Parathyroid adenoma (tissue), 2 donors: Measurements from ENCODE around the gene ZNF276.

Experiments
- H2AFZ ChIP-seq: fragments of 300-600 bp; sonication (generic); one replicate; pipeline ENCODE4 v1.7.0; 2017; ENCODE audit warnings: antibody characterized with exemption, mild to moderate bottlenecking
- H3K27ac ChIP-seq: fragments of 300-600 bp; sonication (generic); one replicate; pipeline ENCODE4 v1.7.0; 2017
- H3K27me3 ChIP-seq: fragments of 300-600 bp; sonication (generic); one replicate; pipeline ENCODE4 v1.7.0; 2017; ENCODE audit warnings: low read length; ENCODE audit not compliant: control insufficient read depth, insufficient read depth
- H3K36me3 ChIP-seq: fragments of 300-600 bp; sonication (generic); one replicate; pipeline ENCODE4 v1.7.0; 2017; ENCODE audit warnings: low read length; ENCODE audit not compliant: control insufficient read depth, insufficient read depth
- H3K4me1 ChIP-seq: fragments of 300-600 bp; sonication (generic); one replicate; pipeline ENCODE4 v1.7.0; 2017; ENCODE audit warnings: control low read depth
- H3K4me2 ChIP-seq: fragments of 300-600 bp; sonication (generic); one replicate; pipeline ENCODE4 v1.7.0; 2017; ENCODE audit warnings: low read length
- H3K4me3 ChIP-seq: fragments of 300-600 bp; sonication (generic); one replicate; pipeline ENCODE4 v1.7.0; 2017; ENCODE audit warnings: low read depth, low read length
- H3K79me2 ChIP-seq: fragments of 300-600 bp; sonication (generic); one replicate; pipeline ENCODE4 v1.7.0; 2017; ENCODE audit warnings: control low read depth
- H3K9ac ChIP-seq: fragments of 300-600 bp; sonication (generic); one replicate; pipeline ENCODE4 v1.7.0; 2017; ENCODE audit warnings: mild to moderate bottlenecking
- H3K9me3 ChIP-seq: fragments of 300-600 bp; sonication (generic); one replicate; pipeline ENCODE4 v1.7.0; 2017; ENCODE audit warnings: low read length; ENCODE audit not compliant: control insufficient read depth
- CTCF ChIP-seq: fragments of 300-600 bp; sonication (generic); IDR thresholded peaks from one replicate; pipeline ENCODE4 v1.7.0; 2017; ENCODE audit warnings: antibody characterized with exemption, mild to moderate bottlenecking
- donor health status: primary hyperparathyroidism.

Gene ZNF276

GRCh38 chr16:89685916-89686315 is 35.4 kb upstream of the ZNF276 start:
- Histone ChIP-seq H3K4me3 (peak overlapping the region; percentile 67), H3K9me3 (no peaks in the 10 kb centered on the region), H3K79me2 (peaks cover 20% of the 10 kb centered on the region), H3K4me2 (peak overlapping the region; percentile 90), H3K27ac (no peak overlapping the region), H3K36me3 (no peaks in the 10 kb centered on the region), H3K4me1 (peaks cover 5% of the 10 kb centered on the region), H2AFZ (peak overlapping the region; percentile 88), H3K9ac (no peak overlapping the region), H3K27me3 (no peaks in the 10 kb centered on the region)
- no peak for TF ChIP-seq CTCF

- peak within 1 kb of the TSS; percentile 88 for H2AFZ ChIP-seq
- peak within 1 kb of the TSS; percentile 66 for H3K27ac ChIP-seq
- H3K4me1 ChIP-seq = peaks cover 5% of the 10 kb centered on the region
- no peaks in the 10 kb centered on the region for H3K9me3 ChIP-seq
- no peaks in the 10 kb centered on the region for H3K27me3 ChIP-seq
- H3K79me2 ChIP-seq = peaks cover 20% of the 10 kb centered on the region
- no peak for TF ChIP-seq CTCF
- H3K4me2 ChIP-seq = peak within 1 kb of the TSS; percentile 90
- no peak within 1 kb of the TSS for H3K9ac ChIP-seq
- peak within 1 kb of the TSS; percentile 67 for H3K4me3 ChIP-seq
- H3K36me3 ChIP-seq = no peaks in the 10 kb centered on the region
These were observed 34.7 kb upstream of the ZNF276 start, which contains the start of gene CDK10 for GRCh38 chr16:89686520-89687091. CDK10 (plus strand) TSS chr16:89686689; CDS start chr16:89686711, 22 bp downstream.

GRCh38 chr16:89687092-89687940 is 34.0 kb upstream of the ZNF276 start:
- Histone ChIP-seq H3K9ac (no peak overlapping the region), H3K27ac (peak overlapping the region; percentile 66)

GRCh38 chr16:89688395-89688794 is 32.9 kb upstream of the ZNF276 start:
- no peak overlapping the region for H3K27ac ChIP-seq
- peaks cover 5% of the 10 kb centered on the region for H3K4me1 ChIP-seq
- no peaks in the 10 kb centered on the region for H3K36me3 ChIP-seq
- H3K9ac ChIP-seq = no peak overlapping the region
- TF ChIP-seq CTCF = no peak
- no peaks in the 10 kb centered on the region for H3K9me3 ChIP-seq
- peaks cover 20% of the 10 kb centered on the region for H3K79me2 ChIP-seq
- H2AFZ ChIP-seq = no peak overlapping the region
- H3K27me3 ChIP-seq = no peaks in the 10 kb centered on the region
- H3K4me2 ChIP-seq = no peak overlapping the region
- no peak overlapping the region for H3K4me3 ChIP-seq

More at GRCh38 chr16:89687092-89687940, 34.0 kb upstream of the ZNF276 start:
- TF ChIP-seq CTCF = no peak
- no peaks in the 10 kb centered on the region for H3K36me3 ChIP-seq
- peak overlapping the region; percentile 88 for H2AFZ ChIP-seq
- H3K4me1 ChIP-seq = peaks cover 5% of the 10 kb centered on the region
- peak overlapping the region; percentile 90 for H3K4me2 ChIP-seq
- H3K79me2 ChIP-seq = peaks cover 20% of the 10 kb centered on the region
- no peaks in the 10 kb centered on the region for H3K9me3 ChIP-seq
- H3K4me3 ChIP-seq = peak overlapping the region; percentile 67
- no peaks in the 10 kb centered on the region for H3K27me3 ChIP-seq
